Fibroblast of gingiva (primary cell): ENCODE data around the gene NUCB2.
A peak's percentile ranks its signal among the peaks of the same experiment; 100 is the strongest.
"Not testable (repeated sequence)": the region's sequence is repeated elsewhere in the genome, so short reads cannot be mapped to it uniquely, and the experiment has no call there.

ENCODE experiments used
- DNase-seq: peaks from one replicate; pipeline ENCODE4 v3.0.0-alpha.2; 2011; ENCODE audit warnings: low read depth

Gene NUCB2

GRCh38 chr11:17276236-17277023 is at the start of gene NUCB2:
Gene NUCB2 (plus strand): TSS chr11:17276739. CDS start chr11:17295324, 18,585 bp downstream.
- peak; percentile 94 for DNase-seq

GRCh38 chr11:17228186-17228925 is 48.2 kb upstream of the NUCB2 start:
- not testable (repeated sequence) for DNase-seq

GRCh38 chr11:17229481-17230152 is 46.9 kb upstream of the NUCB2 start:
- no peak for DNase-seq

GRCh38 chr11:17230867-17231851 is 45.4 kb upstream of the NUCB2 start:
- no peak for DNase-seq

GRCh38 chr11:17233101-17233500 is 43.4 kb upstream of the NUCB2 start:
- no peak for DNase-seq

GRCh38 chr11:17238377-17238776 is 38.2 kb upstream of the NUCB2 start:
- no peak for DNase-seq

GRCh38 chr11:17239927-17240326 is 36.6 kb upstream of the NUCB2 start:
- not testable (repeated sequence) for DNase-seq

GRCh38 chr11:17240780-17241179 is 35.8 kb upstream of the NUCB2 start:
- no peak for DNase-seq

- DNase-seq: not testable (repeated sequence)
Measured at GRCh38 chr11:17242954-17243353, 33.6 kb upstream of the NUCB2 start.

- DNase-seq: no peak
Measured at GRCh38 chr11:17244046-17244445, 32.5 kb upstream of the NUCB2 start.

- no peak for DNase-seq
Measured at GRCh38 chr11:17250561-17251350, 25.8 kb upstream of the NUCB2 start.

GRCh38 chr11:17252704-17253103 is 23.8 kb upstream of the NUCB2 start:
- DNase-seq: no peak

- DNase-seq: peak; percentile 99
Measured at GRCh38 chr11:17256512-17256911, 20.0 kb upstream of the NUCB2 start.

GRCh38 chr11:17257196-17257595 is 19.3 kb upstream of the NUCB2 start:
- peak; percentile 52 for DNase-seq

GRCh38 chr11:17258670-17259069 is 17.9 kb upstream of the NUCB2 start:
- no peak for DNase-seq

- no peak for DNase-seq
Measured at GRCh38 chr11:17259519-17259918, 17.0 kb upstream of the NUCB2 start.

- no peak for DNase-seq
Measured at GRCh38 chr11:17260020-17260419, 16.5 kb upstream of the NUCB2 start.

GRCh38 chr11:17263769-17264168 is 12.8 kb upstream of the NUCB2 start:
- peak; percentile 14 for DNase-seq

GRCh38 chr11:17266781-17267180 is 9.8 kb upstream of the NUCB2 start:
- DNase-seq: no peak

GRCh38 chr11:17267576-17267975 is 9.0 kb upstream of the NUCB2 start:
- DNase-seq: no peak

GRCh38 chr11:17268500-17268899 is 8.0 kb upstream of the NUCB2 start:
- not testable (repeated sequence) for DNase-seq
